Transverse colon (tissue), 4 donors: ENCODE results near the gene ENPP3. TPM values are rescaled to one million over a fixed set of nuclear protein-coding genes. Genes with fewer than 3 reads are reported as not detected.

Experiments
- DNase-seq: peaks from one replicate; pipeline ENCODE4 v3.0.0-alpha.2; 2019
- H3K27ac ChIP-seq, 4 donors: fragments of 200-600 bp; sonication (generic); 2 replicates each; pipeline ENCODE4 v1.5.1; 2016 to 2018; ENCODE audit warnings: inconsistent platforms in 4 of 4
- H3K27me3 ChIP-seq: fragments of 200-600 bp; sonication (generic); 2 replicates; pipeline ENCODE4 v1.5.1; 2017; ENCODE audit warnings: inconsistent platforms
- H3K36me3 ChIP-seq, 4 donors: fragments of 200-600 bp; sonication (generic); 2 replicates each; pipeline ENCODE4 v1.5.1; 2017 to 2019; ENCODE audit warnings: inconsistent platforms in 4 of 4
- H3K4me1 ChIP-seq, 4 donors: fragments of 200-600 bp; sonication (generic); 2 replicates each; pipeline ENCODE4 v1.5.1; 2017 to 2020; ENCODE audit warnings: inconsistent platforms in 4 of 4
- H3K4me3 ChIP-seq, 4 donors: fragments of 200-600 bp; sonication (generic); 1 replicate in 1 of 4; 2 replicates in 3 of 4; pipeline versions ENCODE4 v1.5.1 to v1.6.1; 2017 to 2019; ENCODE audit warnings: inconsistent platforms in 4 of 4
- H3K9me3 ChIP-seq, 2 donors: fragments of 200-600 bp; sonication (generic); 2 replicates each; pipeline ENCODE4 v1.5.1; 2017 to 2019; ENCODE audit warnings: inconsistent platforms in 2 of 2
- EP300 ChIP-seq: sonication (generic); formaldehyde crosslinking; IDR thresholded peaks from one replicate; pipeline ENCODE4 v1.6.1; 2017; ENCODE audit warnings: antibody characterized with exemption, low read depth
- POLR2A ChIP-seq: fragments of 450-650 bp; IDR thresholded peaks from one replicate; pipeline ENCODE4 v1.6.1; 2016; ENCODE audit warnings: antibody characterized with exemption, mild to moderate bottlenecking, moderate library complexity
- POLR2AphosphoS5 ChIP-seq, 3 donors: sonication (generic); formaldehyde crosslinking; IDR thresholded peaks; one replicate each; pipeline ENCODE4 v1.6.1; 2016; ENCODE audit warnings: antibody characterized with exemption in 3 of 3
- WGBS, 2 donors: methylation state at CpG; one replicate each; pipeline ENCODE4 v1.1.5; 2018; ENCODE audit warnings: low coverage in 1 of 2; 5-methylcytosine and 5-hydroxymethylcytosine counted together
- in situ Hi-C, 4 donors: fragments of 200-750 bp; cut with MboI; loops; one replicate each; pipeline versions ENCODE4 v1.15.0 to v1.15.1; 2017; ENCODE audit warnings: low sequenced_read_pairs in 3 of 4, low pct_ligation_motif_present in 1 of 4, low pct_unique_long_range_greater_than_20kb in 1 of 4
- intact Hi-C: fragments of 100-400 bp; cut with DNase I; formaldehyde crosslinking; loops from one replicate; pipeline ENCODE4 v1.15.1; 2023; ENCODE audit warnings: low total_unique reads
- total RNA-seq, 4 donors: library from RNA; depleted of rRNA; stranded (reverse); fragments of >200 nt; gene quantifications; one replicate each; pipeline ENCODE4 v1.1.0, GENCODE V29; 2016
- TF ChIP-seq, protein P1 (sequence below), 5 experiments: fragments of 200-600 bp in 3 of 5; fragments of 450-650 bp in 2 of 5; sonication (generic) in 3 of 5; IDR thresholded peaks; 1 replicate in 2 of 5; 2 replicates in 3 of 5; pipeline ENCODE4 v1.5.1; 2016 to 2017; ENCODE audit warnings: antibody characterized with exemption in 5 of 5, inconsistent platforms in 3 of 5, mild to moderate bottlenecking in 2 of 5, moderate library complexity in 1 of 5

ENPP3 gene
- total RNA-seq, 4 donors from 2014 or later, result 4.6 to 28.1 (median 20.6) TPM

DNA sequence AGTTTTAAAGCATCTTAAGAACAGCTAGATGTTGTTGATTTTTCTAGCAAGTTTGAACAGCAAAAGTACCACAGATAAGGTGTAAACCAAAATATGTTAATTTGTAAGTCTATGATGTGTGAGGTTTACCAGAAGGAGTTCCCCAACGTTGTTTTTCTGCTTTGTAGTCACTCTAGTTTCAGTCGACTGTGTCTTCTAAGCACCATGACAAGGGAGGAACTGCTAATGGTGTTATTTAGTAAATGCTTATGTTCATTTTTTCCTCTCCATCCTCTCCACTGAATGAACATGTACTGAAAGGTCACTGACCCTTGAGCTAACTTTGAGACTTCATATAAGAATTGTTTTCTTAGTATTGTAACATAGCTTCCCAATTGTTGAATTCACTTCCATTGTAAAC is 3.0 kb downstream of the ENPP3 start:
- Histone ChIP-seq H3K4me3 (no peak overlapping the region), H3K9me3 (no peaks in the 10 kb centered on the region), H3K4me1 (peaks cover 0 to 19% (median 9%) of the 10 kb centered on the region in 4 donors), H3K27me3 (no peaks in the 10 kb centered on the region), H3K27ac (no peak overlapping the region), H3K36me3 (no peaks in the 10 kb centered on the region)
- WGBS, 2 donors, result 31 to 35% methylated on average over 2 of the region's 2 CpGs
- no peak for TF ChIP-seq POLR2AphosphoS5 (IDR thresholded peaks at IDR 0.05)
- no peak for TF ChIP-seq POLR2A
- TF ChIP-seq, protein P1, sequence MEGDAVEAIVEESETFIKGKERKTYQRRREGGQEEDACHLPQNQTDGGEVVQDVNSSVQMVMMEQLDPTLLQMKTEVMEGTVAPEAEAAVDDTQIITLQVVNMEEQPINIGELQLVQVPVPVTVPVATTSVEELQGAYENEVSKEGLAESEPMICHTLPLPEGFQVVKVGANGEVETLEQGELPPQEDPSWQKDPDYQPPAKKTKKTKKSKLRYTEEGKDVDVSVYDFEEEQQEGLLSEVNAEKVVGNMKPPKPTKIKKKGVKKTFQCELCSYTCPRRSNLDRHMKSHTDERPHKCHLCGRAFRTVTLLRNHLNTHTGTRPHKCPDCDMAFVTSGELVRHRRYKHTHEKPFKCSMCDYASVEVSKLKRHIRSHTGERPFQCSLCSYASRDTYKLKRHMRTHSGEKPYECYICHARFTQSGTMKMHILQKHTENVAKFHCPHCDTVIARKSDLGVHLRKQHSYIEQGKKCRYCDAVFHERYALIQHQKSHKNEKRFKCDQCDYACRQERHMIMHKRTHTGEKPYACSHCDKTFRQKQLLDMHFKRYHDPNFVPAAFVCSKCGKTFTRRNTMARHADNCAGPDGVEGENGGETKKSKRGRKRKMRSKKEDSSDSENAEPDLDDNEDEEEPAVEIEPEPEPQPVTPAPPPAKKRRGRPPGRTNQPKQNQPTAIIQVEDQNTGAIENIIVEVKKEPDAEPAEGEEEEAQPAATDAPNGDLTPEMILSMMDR (IDR thresholded peaks at IDR 0.05), result no peak
- no peak for TF ChIP-seq EP300
- DNase-seq, result no peak
- in situ Hi-C loops (loop anchor here in 1 of 4 donors (25.0 kb wide), 1 partner anchor 1172 kb away; the partner anchor contains the start of gene RPS12), intact Hi-C loops (no loop called here)

DNA sequence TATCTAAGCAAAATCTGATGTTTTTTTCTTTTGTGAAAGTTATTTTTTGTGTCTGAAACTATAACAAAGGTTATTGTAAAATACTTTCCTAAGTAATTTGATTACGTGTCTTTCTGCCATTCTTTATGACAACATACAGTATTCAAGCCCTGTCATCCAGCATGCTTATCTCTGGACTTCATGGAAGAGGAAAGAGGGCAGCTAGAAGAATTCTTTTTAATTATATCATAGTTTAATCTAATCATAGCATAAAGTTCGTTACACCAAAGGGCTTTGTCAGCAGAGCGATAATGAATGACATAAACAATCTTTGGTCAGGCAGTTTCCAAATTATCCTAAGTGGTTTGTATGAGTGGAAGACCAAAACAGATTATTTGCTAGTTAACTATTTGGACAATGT is 3.5 kb downstream of the ENPP3 start:
- in situ Hi-C loops, result loop anchor here in 1 of 4 donors (25.0 kb wide), 1 partner anchor 1172 kb away; the partner anchor contains the start of gene RPS12

DNA sequence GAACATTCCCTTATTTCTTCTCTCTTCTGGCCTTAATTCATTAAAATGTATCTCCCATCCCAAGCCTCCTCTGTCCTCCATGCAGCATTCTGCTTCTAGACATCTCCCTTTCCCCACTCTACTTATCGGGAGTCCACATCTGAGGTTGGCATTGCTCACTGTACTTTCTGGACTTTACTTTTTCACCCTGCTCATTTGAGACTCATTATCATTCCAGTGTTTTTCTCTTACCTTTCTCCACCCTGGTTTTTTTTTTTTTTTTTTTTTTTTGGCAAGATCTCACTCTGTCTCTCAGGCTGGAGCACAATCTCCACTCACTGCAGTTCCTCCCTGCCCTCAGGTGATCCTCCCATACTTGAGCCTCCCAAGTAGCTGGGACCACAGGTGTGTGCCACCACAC is 4.5 kb downstream of the ENPP3 start:
- TF ChIP-seq POLR2AphosphoS5 (IDR thresholded peaks at IDR 0.05), result no peak
- TF ChIP-seq, protein P1 (IDR thresholded peaks at IDR 0.05), result no peak
- no peak for TF ChIP-seq EP300
- no peak for TF ChIP-seq POLR2A
- in situ Hi-C loops, result loop anchor here in 1 of 4 donors (25.0 kb wide), 1 partner anchor 1171 kb away; the partner anchor contains the start of gene RPS12

More for the DNA sequence above, 3.5 kb downstream of the ENPP3 start:
- Histone ChIP-seq H3K9me3 (no peaks in the 10 kb centered on the region), H3K4me1 (peaks cover 0 to 24% (median 9%) of the 10 kb centered on the region in 4 donors), H3K27ac (no peak overlapping the region), H3K4me3 (no peak overlapping the region), H3K27me3 (no peaks in the 10 kb centered on the region), H3K36me3 (no peaks in the 10 kb centered on the region)
- intact Hi-C loops, result no loop called here
- DNase-seq, result no peak
- TF ChIP-seq POLR2A, result no peak
- no peak for TF ChIP-seq EP300
- TF ChIP-seq, protein P1 (IDR thresholded peaks at IDR 0.05), result no peak
- 57 to 61% methylated on average over 3 of the region's 3 CpGs for WGBS, 2 donors

DNA sequence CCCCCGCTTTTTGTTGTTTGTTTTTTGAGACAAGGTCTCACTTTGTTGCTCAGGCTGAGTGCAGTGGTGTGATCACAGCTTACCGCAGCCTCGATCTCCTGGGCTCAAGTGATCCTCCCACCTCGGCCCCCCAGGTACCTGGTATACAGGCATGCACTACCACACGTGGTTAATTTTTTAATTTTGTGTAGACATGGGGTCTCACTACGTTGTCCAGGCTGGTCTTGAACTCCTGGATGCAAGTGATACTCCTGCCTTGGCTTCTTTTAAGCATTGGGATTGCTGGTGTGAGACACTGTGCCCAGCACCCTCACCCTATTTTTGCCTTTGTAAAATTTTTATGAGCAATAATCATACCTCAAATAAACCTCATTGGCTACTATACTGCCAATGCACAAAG is 5.5 kb downstream of the ENPP3 start:
- no peaks in the 10 kb centered on the region for H3K27me3 ChIP-seq
- 81 to 93% methylated on average over 5 to 6 of the region's 6 CpGs for WGBS, 2 donors
- in situ Hi-C loops, result loop anchor here in 1 of 4 donors (25.0 kb wide), 1 partner anchor 1170 kb away; the partner anchor contains the start of gene RPS12
- no peak for DNase-seq
- no peaks in the 10 kb centered on the region for H3K36me3 ChIP-seq
- no peaks in the 10 kb centered on the region for H3K9me3 ChIP-seq
- H3K4me1 ChIP-seq, result peaks cover 0 to 31% (median 13%) of the 10 kb centered on the region in 4 donors
- intact Hi-C loops, result no loop called here
- H3K4me3 ChIP-seq, result no peak overlapping the region
- H3K27ac ChIP-seq, result peak overlapping the region; percentile 6 to 59 (median 22)
- TF ChIP-seq POLR2A (no peak), EP300 (no peak), POLR2AphosphoS5 (IDR thresholded peaks at IDR 0.05) (no peak)
- TF ChIP-seq, protein P1 (IDR thresholded peaks at IDR 0.05), result no peak

More for the DNA sequence above, 4.5 kb downstream of the ENPP3 start:
- DNase-seq, result no peak
- Histone ChIP-seq H3K27me3 (no peaks in the 10 kb centered on the region), H3K4me3 (no peak overlapping the region), H3K4me1 (peaks cover 0 to 34% (median 13%) of the 10 kb centered on the region in 4 donors), H3K36me3 (no peaks in the 10 kb centered on the region), H3K9me3 (no peaks in the 10 kb centered on the region), H3K27ac (no peak overlapping the region)
- intact Hi-C loops, result no loop called here
- 90 to 97% methylated on average over 1 of the region's 1 CpG for WGBS, 2 donors
